ENCODE data around the gene SLC4A3.

Gene SLC4A3

GRCh38 chr2:219614076-219614860 lies 13.2 kb upstream of the SLC4A3 start:
- no peak for DNase-seq

GRCh38 chr2:219615036-219615435 lies 12.4 kb upstream of the SLC4A3 start:
- DNase-seq, result no peak

- no peak for DNase-seq
Observed at GRCh38 chr2:219615894-219616293, 11.5 kb upstream of the SLC4A3 start.

- no peak for DNase-seq
Observed at GRCh38 chr2:219616550-219616949, 10.9 kb upstream of the SLC4A3 start.

GRCh38 chr2:219618733-219619122 lies 8.7 kb upstream of the SLC4A3 start:
- no peak for DNase-seq

- no peak for DNase-seq
Observed at GRCh38 chr2:219619235-219619634, 8.2 kb upstream of the SLC4A3 start.

GRCh38 chr2:219620546-219620945 lies 6.9 kb upstream of the SLC4A3 start:
- no peak for DNase-seq

- no peak for DNase-seq
Observed at GRCh38 chr2:219621935-219622334, 5.5 kb upstream of the SLC4A3 start.

GRCh38 chr2:219622472-219622871 lies 5.0 kb upstream of the SLC4A3 start:
- DNase-seq, result no peak

- no peak for DNase-seq
Observed at GRCh38 chr2:219624565-219624964, 2.9 kb upstream of the SLC4A3 start.

- no peak for DNase-seq
Observed at GRCh38 chr2:219625179-219625578, 2.3 kb upstream of the SLC4A3 start.

GRCh38 chr2:219626540-219626939 lies 890 bp upstream of the SLC4A3 start:
- DNase-seq, result no peak

GRCh38 chr2:219628235-219628985 lies 980 bp downstream of the SLC4A3 start:
- no peak for DNase-seq

GRCh38 chr2:219628986-219629901 lies 1.8 kb downstream of the SLC4A3 start:
- DNase-seq, result no peak

- no peak for DNase-seq
Observed at GRCh38 chr2:219629976-219630695, 2.7 kb downstream of the SLC4A3 start.

- no peak for DNase-seq
Observed at GRCh38 chr2:219630770-219631405, 3.5 kb downstream of the SLC4A3 start.

GRCh38 chr2:219631406-219631891 lies 4.0 kb downstream of the SLC4A3 start:
- no peak for DNase-seq

- DNase-seq, result no peak
Observed at GRCh38 chr2:219631904-219632759, 4.7 kb downstream of the SLC4A3 start.

- no peak for DNase-seq
Observed at GRCh38 chr2:219632760-219633105, 5.3 kb downstream of the SLC4A3 start.

GRCh38 chr2:219633276-219634065 lies 6.0 kb downstream of the SLC4A3 start:
- DNase-seq, result no peak

Measured in effector CD4-positive, alpha-beta T cell (primary cell).